Epithelial cell of umbilical artery (primary cell): ENCODE measurements around the gene SGCA. TPM values are rescaled to one million over a fixed set of nuclear protein-coding genes. Genes with fewer than 3 reads are reported as not detected.

Experiments
- total RNA-seq: library from RNA; depleted of rRNA; stranded (reverse); fragments of >200 nt; gene quantifications from 2 replicates; pipeline ENCODE4 v1.2.3, GENCODE V29; 2014

SGCA gene
- not detected in 2 replicates for total RNA-seq

GRCh38 chr17:50165867-50166517, at the start of gene SGCA:
Gene SGCA, plus strand, starts transcription at chr17:50166005. Its CDS starts 36 bp downstream, at chr17:50166041.

GRCh38 chr17:50129728-50130558, 35.9 kb upstream of the SGCA start, which contains the start of gene SAMD14:
Gene SAMD14, minus strand, starts transcription at chr17:50130160. Its CDS starts 5,201 bp downstream, at chr17:50124959.

GRCh38 chr17:50150354-50151040, 15.3 kb upstream of the SGCA start, which contains the start of gene PPP1R9B:
Gene PPP1R9B, minus strand, starts transcription at chr17:50150677. Its CDS starts 164 bp downstream, at chr17:50150513.

GRCh38 chr17:50201276-50201854, 35.6 kb downstream of the SGCA start, which contains the start of gene COL1A1:
Gene COL1A1, minus strand, starts transcription at chr17:50201631. Its CDS starts 118 bp downstream, at chr17:50201513.

Other genes starting within 250 kb of the SGCA start
- gene DLX4, start 196.8 kb upstream of the SGCA start, total RNA-seq = not detected in 2 replicates
- not detected in 2 replicates for gene DLX3, start 170.8 kb upstream of the SGCA start, total RNA-seq
- 107 and 153 TPM in 2 replicates for gene ITGA3, start 109.9 kb upstream of the SGCA start, total RNA-seq
- 7.1 and 7.8 TPM in 2 replicates for gene PDK2, start 70.7 kb upstream of the SGCA start, total RNA-seq
- gene SAMD14, start 35.8 kb upstream of the SGCA start, total RNA-seq = 4.2 and 4.6 TPM in 2 replicates
- gene PPP1R9B, start 15.3 kb upstream of the SGCA start, total RNA-seq = 26.3 and 47.0 TPM in 2 replicates
- 14.6 and 50.0 TPM in 2 replicates for gene COL1A1, start 35.6 kb downstream of the SGCA start, total RNA-seq
- not detected in 2 replicates for gene TMEM92, start 108.5 kb downstream of the SGCA start, total RNA-seq
- gene XYLT2, start 180.1 kb downstream of the SGCA start, total RNA-seq = 29.6 and 34.8 TPM in 2 replicates
- 79.6 and 101 TPM in 2 replicates for gene MRPL27, start 207.2 kb downstream of the SGCA start, total RNA-seq
- gene EME1, start 207.2 kb downstream of the SGCA start, total RNA-seq = 2.6 and 6.4 TPM in 2 replicates
- 196 and 216 TPM in 2 replicates for gene LRRC59, start 231.5 kb downstream of the SGCA start, total RNA-seq